Adipose tissue (tissue), 3 donors: ENCODE measurements around the gene TMPRSS6. TPM values are rescaled to one million over a fixed set of nuclear protein-coding genes. Genes with fewer than 3 reads are reported as not detected.

ENCODE experiments used
- H3K27ac ChIP-seq: one replicate; pipeline ENCODE4 v1.5.1; 2013; ENCODE audit warnings: low read depth, low read length
- WGBS, 3 donors: extraction: QIAGEN DNeasy Blood & Tissue Kit; methylation state at CpG; one replicate each; pipeline ENCODE4 v1.1.7; 2013; 5-methylcytosine and 5-hydroxymethylcytosine counted together
- polyA plus RNA-seq, 3 donors: library from polyadenylated mRNA; stranded (reverse); fragments of 200-250 nt; gene quantifications; one replicate each; pipeline ENCODE4 v1.2.3, GENCODE V29; 2013
- donor health status: healthy with polysubstance abuse.
- donor health status: Bipolar disorder and iron deficiency.
- donor health status: healthy.

The TMPRSS6 gene
- polyA plus RNA-seq, 3 donors, result 0.07 to 0.30 TPM; not detected in 1

DNA sequence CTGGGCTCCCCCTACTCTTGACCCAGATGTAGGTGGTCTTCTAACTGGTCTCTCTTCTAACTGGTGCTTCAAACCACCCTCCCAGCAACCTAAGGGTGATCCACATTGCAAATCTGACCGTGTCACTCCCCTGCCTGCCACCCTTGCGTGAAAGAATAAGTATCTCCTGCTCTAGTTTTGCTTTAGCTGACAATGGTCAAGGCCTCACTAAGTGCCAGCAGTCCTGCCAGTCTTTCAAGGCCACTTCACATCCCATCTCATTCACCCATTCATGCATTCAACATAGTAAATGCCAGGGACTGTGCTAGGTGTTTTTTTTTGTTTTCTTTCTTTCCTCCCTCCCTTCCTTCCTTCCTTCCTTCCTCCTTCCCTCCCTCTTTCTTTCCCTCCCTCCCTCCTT lies 60.3 kb downstream of the TMPRSS6 start:
- 54 to 91% (median 84%) methylated on average over 2 of the region's 2 CpGs for WGBS, 3 donors
- no peak overlapping the region for H3K27ac ChIP-seq

DNA sequence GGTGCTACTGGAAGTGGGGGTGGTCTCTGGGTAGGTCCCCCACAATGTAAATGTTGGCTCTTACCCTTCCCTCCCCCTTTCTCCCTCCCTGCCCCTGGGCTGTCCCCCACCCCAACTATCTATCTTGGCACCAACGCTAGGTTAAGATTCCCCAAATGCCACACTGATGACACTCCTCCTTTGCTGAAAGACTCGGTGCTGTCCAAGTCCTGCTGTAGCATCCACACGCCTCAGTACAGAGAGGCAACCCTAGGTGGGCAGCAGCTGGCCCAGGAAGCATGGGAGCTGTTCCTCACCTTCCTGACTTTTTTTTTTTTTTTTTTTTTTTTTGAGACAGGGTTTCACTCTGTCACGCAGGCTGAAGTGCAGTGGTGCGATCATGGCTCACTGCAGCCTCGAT lies 61.4 kb downstream of the TMPRSS6 start:
- 79 to 86% (median 83%) methylated on average over 6 of the region's 6 CpGs for WGBS, 3 donors
- H3K27ac ChIP-seq, result no peak overlapping the region

DNA sequence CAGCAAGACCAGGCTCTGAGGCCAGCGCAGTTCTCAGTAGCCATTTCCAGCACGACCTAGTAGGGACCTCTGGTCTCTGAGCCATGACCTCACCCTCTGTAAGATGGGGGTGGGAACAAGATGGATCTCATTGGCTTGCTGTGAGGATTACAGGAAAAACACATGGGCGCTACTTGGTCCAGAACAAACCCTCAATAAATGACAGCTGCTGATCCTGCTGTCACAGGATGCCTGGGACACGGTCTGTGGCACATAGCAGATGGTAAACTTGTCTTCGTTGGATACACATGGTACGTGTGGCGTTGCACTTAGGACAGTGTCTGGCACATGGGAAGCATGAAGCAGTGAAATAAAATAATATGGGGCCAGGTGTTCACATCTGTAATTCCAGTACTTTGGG lies 62.5 kb downstream of the TMPRSS6 start:
- no peak overlapping the region for H3K27ac ChIP-seq
- 79 to 92% (median 90%) methylated on average over 7 of the region's 7 CpGs for WGBS, 3 donors

DNA sequence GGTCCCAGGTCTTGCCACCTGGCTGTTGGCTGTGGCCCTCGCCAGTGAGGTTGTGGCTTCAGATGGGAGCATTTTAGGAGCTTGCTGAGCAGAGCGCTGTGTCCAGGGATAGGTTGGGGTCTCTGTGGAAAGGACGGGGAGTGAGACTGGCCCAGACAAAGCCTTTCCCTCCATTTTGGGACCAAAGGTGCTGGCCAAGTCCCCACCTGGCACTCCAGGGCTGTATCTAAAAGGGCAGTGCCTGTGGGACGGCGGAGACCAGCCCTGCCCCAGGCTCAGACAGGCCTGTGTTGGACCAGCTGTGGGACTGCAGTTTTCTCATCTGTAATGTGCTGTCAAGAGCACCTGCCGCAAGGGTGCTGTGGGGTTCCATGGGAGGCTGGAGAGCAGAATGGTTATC lies 62.9 kb downstream of the TMPRSS6 start:
- WGBS, 3 donors, result 66 to 91% (median 91%) methylated on average over 6 of the region's 6 CpGs
- H3K27ac ChIP-seq, result no peak overlapping the region

DNA sequence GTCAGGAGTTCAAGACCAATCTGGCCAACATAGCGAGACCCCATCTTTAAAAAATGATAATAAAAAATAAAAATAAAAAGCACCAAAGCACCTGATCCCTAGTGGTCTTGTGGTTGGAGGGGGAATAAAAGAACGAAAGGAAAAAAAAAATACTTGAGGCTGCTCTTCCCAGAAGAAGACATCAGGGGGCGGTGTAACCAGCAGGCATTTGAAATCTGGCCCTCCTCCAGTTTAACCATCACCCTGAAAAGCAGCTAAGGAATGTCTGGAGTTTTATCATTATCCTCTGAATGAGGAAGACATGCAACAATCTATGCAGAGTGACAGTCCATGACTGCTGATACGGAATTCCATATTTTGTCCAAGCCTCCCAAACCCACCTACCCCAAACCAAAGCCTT lies 63.6 kb downstream of the TMPRSS6 start:
- H3K27ac ChIP-seq, result no peak overlapping the region
- WGBS, 3 donors, result 41 to 62% (median 51%) methylated on average over 4 of the region's 4 CpGs

DNA sequence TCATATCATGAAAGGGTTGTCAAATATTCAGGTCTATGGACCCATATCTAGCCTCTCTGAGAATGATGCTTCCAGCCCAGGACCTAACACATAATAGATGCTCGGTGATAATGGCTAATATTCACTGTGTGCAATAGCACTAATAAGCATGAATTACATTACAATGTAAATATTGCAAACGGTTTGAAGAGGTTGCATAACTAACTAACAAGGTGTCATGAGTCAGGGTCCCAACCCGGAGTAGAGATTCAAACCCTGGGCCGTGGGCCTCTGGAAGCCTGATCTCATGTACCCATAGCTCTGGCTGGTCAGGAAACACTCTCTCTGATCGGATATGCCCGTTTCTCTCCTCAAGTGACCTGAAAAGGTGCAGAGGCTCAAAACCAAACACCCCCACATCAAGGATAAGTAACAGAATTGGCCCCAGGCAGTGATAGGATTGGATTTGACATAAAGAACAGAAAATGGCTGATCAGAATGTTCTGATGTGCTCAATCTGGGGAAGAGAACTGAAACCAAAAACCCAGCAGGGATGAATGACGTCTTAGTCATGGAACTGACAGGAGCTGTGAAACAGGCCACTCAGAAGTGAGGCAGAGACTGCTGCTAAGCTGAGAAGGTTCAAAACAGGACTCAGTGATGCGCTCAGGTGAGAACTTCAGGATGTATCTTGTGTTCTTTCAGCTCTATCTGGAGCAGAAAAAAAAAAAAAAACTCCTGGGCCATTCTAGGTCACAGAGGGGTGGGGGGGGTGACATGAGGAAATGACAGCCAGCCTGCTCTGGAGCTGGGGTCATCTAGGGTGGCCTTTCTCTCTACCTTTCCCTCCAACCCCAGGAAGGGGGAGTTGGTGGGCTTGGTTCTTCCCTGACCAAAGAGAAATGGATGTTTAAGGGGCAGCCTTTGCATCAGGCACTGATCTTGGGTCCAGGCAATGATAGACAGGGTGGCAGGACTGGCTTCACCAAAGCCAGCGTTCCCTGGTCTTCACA lies 64.6 kb downstream of the TMPRSS6 start:
- H3K27ac ChIP-seq, result no peak overlapping the region
- WGBS, 3 donors, result 70 to 78% (median 74%) methylated on average over 9 of the region's 9 CpGs

DNA sequence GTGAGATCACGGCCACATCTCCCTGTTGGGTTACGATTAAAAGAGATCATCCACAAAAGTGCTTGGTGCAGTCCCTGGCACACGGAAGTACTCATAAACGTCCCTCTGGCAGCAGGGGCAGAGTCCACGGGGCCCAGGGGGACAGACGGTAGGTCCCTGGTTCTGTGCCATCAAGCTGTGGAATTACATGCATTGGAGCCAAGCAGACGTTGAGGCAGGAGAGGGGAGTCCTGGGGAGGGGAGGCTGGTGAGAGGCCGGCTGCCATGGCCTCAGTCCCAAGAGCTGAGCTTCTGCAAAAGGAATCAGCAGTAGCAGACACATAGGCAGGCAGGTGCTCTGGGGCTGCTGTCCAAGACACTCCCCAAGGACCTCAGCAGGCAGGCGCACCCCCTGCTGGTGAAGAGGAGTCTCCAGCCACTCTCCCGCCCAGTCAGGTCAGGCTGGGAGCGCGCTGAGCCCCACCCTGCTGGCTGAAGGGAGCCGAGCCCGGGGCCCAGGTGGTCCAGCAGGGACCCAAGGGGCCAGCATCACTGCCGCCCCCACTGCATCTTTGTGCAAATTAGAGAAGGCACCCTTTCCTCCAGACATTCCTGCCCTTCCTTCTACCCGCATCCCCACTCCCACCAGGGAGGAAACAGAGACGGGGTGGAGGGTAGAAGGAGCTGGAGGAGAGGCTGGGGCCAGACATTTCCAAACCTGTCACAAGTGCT lies 65.5 kb downstream of the TMPRSS6 start:
- 17 to 34% (median 32%) methylated on average over 16 to 17 of the region's 17 CpGs for WGBS, 3 donors
- H3K27ac ChIP-seq, result no peak overlapping the region

DNA sequence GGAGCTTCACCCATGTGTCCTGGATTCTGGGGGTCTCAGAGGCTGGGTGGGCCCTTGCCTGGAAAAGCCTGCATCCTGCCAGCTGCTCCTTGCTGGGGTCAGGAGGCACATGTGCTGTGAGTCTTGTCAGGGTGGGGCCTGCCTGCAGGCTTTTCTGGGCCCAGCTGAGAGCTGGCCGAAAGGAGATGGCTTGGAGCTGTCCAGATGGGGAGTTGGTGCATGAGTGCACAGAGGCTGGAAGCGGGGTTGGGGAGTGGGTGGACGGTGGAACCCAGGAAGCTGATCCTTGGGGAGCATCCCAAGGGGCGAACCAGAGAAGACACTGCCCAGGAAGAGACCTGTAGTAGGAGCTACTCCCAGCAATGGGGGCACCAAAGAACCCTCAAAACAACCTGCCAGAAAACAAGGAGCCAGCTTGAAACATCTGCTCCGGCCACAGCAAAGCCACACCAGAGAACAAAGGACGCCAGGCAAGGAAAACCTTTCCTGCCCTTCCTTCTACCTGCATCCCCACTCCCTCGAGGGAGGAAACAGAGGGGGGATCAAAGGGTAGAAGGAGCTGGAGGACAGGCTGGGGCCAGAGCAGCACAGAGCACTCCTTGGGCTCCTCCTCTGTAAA lies 66.2 kb downstream of the TMPRSS6 start:
- 70 to 74% (median 70%) methylated on average over 7 of the region's 7 CpGs for WGBS, 3 donors
- no peak overlapping the region for H3K27ac ChIP-seq

DNA sequence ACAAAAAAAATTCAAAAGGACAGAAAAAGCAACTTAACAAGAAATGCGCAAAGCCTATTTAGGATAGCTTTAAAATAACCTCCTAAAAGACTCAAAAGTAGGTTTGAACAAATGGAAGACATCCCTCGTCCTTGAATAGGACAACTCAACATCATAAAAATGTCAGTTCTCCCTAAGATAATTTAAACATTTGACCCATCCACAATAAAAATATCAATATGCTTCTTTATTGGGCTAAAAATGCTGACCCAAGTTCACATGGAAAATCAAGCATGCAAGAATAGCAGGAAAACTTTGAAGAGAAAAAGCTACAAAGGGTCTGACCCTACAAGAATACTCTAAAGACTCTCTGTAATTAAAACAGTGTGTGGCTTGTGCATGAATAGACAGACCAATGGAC lies 70.0 kb downstream of the TMPRSS6 start:
- WGBS, 3 donors, result 85 to 95% (median 90%) methylated on average over 2 of the region's 2 CpGs

DNA sequence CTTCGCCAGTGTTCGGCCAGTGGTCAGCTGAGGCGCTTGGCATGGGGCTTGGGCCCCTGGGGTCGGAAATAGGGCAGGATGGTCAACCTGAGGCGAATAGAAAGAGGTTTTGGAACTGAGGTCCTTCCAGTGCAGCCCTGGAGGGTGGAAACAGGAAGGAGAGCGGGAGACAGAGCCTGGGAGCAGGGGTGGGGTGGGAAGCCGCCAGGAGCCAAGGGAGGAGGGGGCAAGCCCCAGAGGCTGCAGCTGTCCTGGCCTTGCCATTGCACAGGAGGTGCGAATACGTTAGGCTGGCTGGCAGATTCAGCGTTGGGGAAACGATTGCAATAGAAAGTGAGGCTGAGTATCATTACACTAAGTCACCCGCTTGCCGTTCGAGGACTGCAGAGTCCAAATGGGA lies 71.8 kb downstream of the TMPRSS6 start:
- no peak overlapping the region for H3K27ac ChIP-seq
- 53 to 79% (median 57%) methylated on average over 14 of the region's 14 CpGs for WGBS, 3 donors

More for the DNA sequence above, 70.0 kb downstream of the TMPRSS6 start:
- H3K27ac ChIP-seq, result no peak overlapping the region

DNA sequence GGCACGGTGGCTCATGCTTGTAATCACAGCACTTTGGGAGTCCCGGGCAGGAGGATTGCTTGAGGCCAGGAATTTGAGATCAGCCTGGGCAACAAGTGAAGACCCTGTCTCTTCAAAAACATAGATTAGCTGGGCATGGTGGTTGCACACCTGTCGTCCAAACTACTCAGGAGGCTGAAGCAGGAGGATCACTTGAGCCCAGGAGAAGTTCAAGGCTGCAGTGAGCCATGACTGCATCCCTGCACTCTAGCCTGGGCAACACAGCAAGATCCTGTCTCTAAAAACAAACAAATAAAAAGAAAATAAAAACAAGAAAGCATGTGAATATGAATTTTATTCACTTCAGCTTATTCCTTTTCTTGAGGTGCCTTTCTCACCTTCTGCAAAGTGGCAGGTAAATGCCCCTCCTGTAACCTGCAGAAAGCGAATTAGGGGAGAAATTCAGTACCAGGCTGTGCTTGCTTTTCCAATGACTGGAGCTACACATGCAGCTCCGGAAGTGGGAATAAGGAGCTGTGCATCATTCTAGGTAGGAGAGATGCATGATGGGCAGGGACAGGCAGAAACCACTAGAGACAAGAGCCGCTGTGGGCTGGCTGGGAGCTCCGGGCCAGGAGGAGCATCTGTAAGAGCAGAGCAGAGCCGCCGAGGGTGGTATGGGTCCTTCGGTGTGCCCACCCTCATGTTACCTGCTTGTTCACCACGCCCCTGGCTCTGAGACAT lies 72.7 kb downstream of the TMPRSS6 start:
- H3K27ac ChIP-seq, result no peak overlapping the region
- 85 to 88% (median 87%) methylated on average over 10 to 11 of the region's 11 CpGs for WGBS, 3 donors

DNA sequence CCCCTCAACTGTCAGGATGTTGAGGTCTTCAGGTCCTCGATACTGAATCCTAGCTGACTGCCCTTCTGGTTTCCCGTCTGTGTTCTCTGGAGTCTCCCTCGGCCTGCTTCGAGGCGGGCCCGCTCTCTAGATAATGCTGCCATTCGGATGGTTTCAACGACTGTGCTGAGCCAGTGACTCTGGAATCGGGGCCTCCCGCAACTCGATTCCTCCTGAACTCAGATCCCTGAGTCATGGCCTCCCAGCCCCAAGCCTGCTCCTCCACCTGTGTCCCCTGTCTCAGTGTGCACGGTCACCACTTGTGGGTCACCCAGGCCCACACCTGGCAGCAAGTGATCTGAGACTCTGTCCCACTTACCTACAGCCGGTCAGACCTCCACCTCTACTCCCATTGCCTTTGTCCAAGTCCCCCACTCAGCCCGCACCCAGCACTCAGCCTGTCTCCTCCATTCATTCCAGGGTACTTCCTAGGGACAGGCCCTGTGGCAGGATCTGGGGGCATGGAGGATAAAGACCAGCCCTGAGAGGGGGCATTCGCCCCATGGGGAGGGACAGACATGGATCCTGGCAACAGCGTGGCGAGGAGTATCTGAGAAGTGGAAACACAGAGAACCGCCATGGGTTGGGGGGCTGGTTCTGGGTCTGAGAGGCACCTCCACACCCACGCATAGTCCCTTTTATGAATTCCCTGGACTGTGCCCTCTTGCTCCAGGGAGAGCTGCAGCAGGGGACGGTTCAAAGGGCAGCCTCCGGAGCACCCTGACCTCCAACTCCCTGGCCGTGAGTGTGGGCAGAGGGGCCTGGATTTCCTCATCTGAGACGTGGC lies 75.7 kb downstream of the TMPRSS6 start:
- H3K27ac ChIP-seq, result no peak overlapping the region
- 84 to 87% (median 86%) methylated on average over 23 of the region's 23 CpGs for WGBS, 3 donors

DNA sequence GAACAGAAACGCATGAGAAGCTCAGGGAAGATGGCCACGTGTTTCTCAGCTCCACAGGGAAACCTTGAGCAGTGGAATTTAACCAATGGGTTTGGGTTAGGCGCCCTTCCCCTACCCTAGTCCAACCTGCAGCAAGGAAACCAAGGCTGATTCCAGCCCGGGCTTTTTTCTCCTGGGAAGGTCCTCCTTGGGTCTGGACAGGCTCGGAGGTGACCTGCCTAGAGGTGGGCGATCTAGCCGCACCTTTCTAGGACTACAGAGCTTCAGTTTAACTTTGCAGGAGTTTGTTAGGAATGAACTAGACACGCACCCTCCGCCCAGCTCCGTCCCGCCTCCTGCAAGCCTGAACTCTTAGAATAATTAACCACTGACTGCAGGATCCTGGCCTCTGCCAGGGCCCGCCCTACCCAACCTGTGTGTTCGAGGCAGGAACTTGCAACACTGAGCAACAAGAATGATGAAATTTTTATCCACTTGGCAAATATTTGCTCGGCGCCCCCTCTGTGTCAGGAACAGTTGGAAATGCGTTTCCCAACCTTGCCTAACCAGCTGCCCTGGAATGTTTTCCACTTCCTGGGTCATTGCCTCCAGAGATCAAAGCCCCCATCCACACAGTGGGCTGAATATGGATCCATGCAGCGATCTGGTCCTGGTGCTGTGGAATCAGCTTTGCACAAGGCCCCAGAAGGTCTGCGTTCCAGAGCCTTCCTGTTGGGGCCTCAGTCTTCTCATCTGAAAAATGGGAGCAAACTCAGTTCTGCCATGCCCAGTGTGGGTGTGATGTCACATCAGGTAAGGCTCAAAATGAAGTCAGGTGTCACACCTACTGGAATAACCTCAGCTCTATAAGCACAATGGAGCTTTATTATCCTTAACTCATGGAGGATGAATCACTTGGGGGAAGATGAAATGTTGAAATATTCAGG lies 76.7 kb downstream of the TMPRSS6 start:
- WGBS, 3 donors, result 16 to 45% (median 40%) methylated on average over 18 of the region's 18 CpGs
- no peak overlapping the region for H3K27ac ChIP-seq

DNA sequence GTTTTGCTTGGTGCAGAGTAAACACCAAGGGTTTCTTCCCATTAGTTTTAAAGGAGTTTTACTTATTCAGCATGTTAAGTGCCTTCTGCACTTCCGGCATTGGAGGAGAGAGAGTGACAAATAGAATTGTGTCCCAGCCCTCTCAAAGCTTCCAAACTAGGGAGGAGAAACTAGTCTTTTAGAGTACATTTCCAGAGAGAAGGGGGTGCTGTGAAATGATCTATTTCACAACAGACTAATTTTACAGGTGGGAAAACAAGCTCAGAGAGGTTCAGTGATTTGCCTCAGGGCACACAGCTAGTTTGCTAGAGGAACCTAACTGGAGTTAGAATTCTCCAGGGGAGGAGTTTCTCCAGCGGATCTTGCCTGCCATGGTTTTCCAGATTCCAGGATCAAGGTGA lies 77.4 kb downstream of the TMPRSS6 start:
- no peak overlapping the region for H3K27ac ChIP-seq

DNA sequence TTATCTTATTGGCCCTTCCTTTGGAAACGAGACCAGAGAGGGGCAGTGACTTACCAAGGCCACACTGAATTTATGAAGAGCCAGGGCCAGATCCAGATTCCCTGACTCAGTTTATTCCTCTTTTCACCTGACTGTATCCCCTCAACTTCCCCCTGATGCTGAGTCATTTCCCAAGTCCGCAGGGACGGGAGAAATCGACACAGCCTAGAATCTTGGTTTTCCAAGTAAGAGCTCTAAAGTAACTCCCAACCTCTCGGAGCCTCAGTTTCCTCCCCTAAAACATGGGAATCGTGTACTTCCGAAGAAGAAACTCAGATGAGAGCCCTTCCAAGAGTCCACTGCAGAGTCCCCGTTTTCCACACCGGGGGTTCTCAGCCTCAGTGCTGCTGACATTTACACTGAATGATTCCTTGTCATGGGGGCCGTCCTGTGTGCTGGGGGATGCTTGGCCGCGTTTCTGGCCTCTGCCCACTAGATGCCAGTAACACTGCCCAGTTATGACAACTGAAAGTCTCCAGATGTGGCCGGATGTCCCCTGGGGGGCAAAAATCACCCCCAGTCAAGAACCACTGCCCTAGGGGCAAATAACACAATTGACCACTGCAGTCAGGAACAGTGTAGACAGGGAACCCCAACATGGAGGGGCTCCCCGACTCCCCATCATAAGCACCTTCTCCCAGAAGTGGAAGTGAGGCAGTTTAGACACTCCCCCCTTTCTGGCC lies 78.8 kb downstream of the TMPRSS6 start:
- 70 to 78% (median 73%) methylated on average over 14 of the region's 14 CpGs for WGBS, 3 donors
- no peak overlapping the region for H3K27ac ChIP-seq

More for the DNA sequence above, 77.4 kb downstream of the TMPRSS6 start:
- 24 to 65% (median 61%) methylated on average over 2 of the region's 2 CpGs for WGBS, 3 donors
